DOHH2 (cell line): ENCODE results near the gene SMIM36.

Experiments
- H3F3A ChIP-seq: fragments of 200-600 bp; sonication (generic), shearing (Covaris generic); 2 replicates; pipeline ENCODE4 v1.6.0; 2016; ENCODE audit warnings: antibody characterized with exemption, mild to moderate bottlenecking; ENCODE audit not compliant: control insufficient read depth, insufficient read depth
- H3K27ac ChIP-seq: fragments of 200-600 bp; sonication (generic); 2 replicates; pipeline ENCODE4 v1.5.1; 2014; ENCODE audit warnings: low read depth, mild to moderate bottlenecking, low read length, moderate library complexity
- H3K27me3 ChIP-seq: fragments of 200-600 bp; sonication (generic); 2 replicates; pipeline ENCODE4 v1.6.1; 2014; ENCODE audit warnings: mild to moderate bottlenecking, low read length, mixed read lengths; ENCODE audit not compliant: control insufficient read depth
- H3K36me3 ChIP-seq: fragments of 200-600 bp; sonication (generic); 2 replicates; pipeline ENCODE4 v1.6.1; 2014; ENCODE audit warnings: mild to moderate bottlenecking, low read length, moderate library complexity, mixed read lengths; ENCODE audit not compliant: control insufficient read depth
- H3K4me1 ChIP-seq: fragments of 200-600 bp; sonication (generic); 2 replicates; pipeline ENCODE4 v1.6.1; 2014; ENCODE audit warnings: mild to moderate bottlenecking, low read length, mixed read lengths; ENCODE audit not compliant: control insufficient read depth
- H3K4me2 ChIP-seq: fragments of 200-600 bp; sonication (generic); 2 replicates; pipeline ENCODE4 v1.6.0; 2014; ENCODE audit warnings: mild to moderate bottlenecking, low read length, moderate library complexity
- H3K4me3 ChIP-seq: fragments of 200-600 bp; sonication (generic); 2 replicates; pipeline ENCODE4 v1.5.1; 2014; ENCODE audit warnings: mild to moderate bottlenecking, low read length, mixed read lengths
- H3K79me2 ChIP-seq: fragments of 200-600 bp; sonication (generic); 2 replicates; pipeline ENCODE4 v1.6.1; 2014; ENCODE audit warnings: mild to moderate bottlenecking, low read length, mixed read lengths; ENCODE audit not compliant: control insufficient read depth
- H3K9me2 ChIP-seq: fragments of 200-600 bp; sonication (generic); replicated peaks from 2 replicates; pipeline ENCODE4 v1.6.1; 2014; ENCODE audit warnings: mild to moderate bottlenecking, low read length, mixed read lengths; ENCODE audit not compliant: control insufficient read depth
- H3K9me3 ChIP-seq: fragments of 200-600 bp; sonication (generic); 2 replicates; pipeline ENCODE4 v1.6.1; 2014; ENCODE audit warnings: antibody characterized with exemption, low read length, mixed read lengths; ENCODE audit not compliant: control insufficient read depth, insufficient read depth
- H4K20me1 ChIP-seq: fragments of 200-600 bp; sonication (generic); 2 replicates; pipeline ENCODE4 v1.6.0; 2014; ENCODE audit warnings: low read depth, mild to moderate bottlenecking, antibody characterized with exemption, low read length, moderate library complexity; ENCODE audit not compliant: control insufficient read depth, insufficient read depth
- CTCF ChIP-seq: fragments of 200-600 bp; sonication (generic); IDR thresholded peaks from one replicate; pipeline ENCODE4 v1.5.1; 2014; ENCODE audit warnings: antibody characterized with exemption, mild to moderate bottlenecking, low read depth, low read length; ENCODE audit not compliant: poor library complexity, severe bottlenecking
- EZH2phosphoT487 ChIP-seq: fragments of 200-600 bp; sonication (generic); IDR thresholded peaks from 2 replicates; pipeline ENCODE4 v1.6.1; 2017; ENCODE audit warnings: borderline replicate concordance, mild to moderate bottlenecking, antibody characterized with exemption, low read length, moderate library complexity, mixed read lengths

SMIM36 gene

GRCh38 chr17:55442953-55443683, 68.1 kb downstream of the SMIM36 start:
- no peak overlapping the region for H3K27ac ChIP-seq
- no peaks in the 10 kb centered on the region for H4K20me1 ChIP-seq
- H3K4me1 ChIP-seq = peaks cover 25% of the 10 kb centered on the region
- no peak overlapping the region for H3K4me2 ChIP-seq
- H3K36me3 ChIP-seq = no peaks in the 10 kb centered on the region
- no peaks in the 10 kb centered on the region; the same call in 1 of the 2 replicates for H3F3A ChIP-seq
- H3K9me3 ChIP-seq = no peaks in the 10 kb centered on the region
- H3K27me3 ChIP-seq = no peaks in the 10 kb centered on the region
- H3K4me3 ChIP-seq = no peak overlapping the region
- H3K9me2 ChIP-seq = no peaks in the 10 kb centered on the region
- no peak for TF ChIP-seq EZH2phosphoT487
- no peaks in the 10 kb centered on the region for H3K79me2 ChIP-seq

DNA sequence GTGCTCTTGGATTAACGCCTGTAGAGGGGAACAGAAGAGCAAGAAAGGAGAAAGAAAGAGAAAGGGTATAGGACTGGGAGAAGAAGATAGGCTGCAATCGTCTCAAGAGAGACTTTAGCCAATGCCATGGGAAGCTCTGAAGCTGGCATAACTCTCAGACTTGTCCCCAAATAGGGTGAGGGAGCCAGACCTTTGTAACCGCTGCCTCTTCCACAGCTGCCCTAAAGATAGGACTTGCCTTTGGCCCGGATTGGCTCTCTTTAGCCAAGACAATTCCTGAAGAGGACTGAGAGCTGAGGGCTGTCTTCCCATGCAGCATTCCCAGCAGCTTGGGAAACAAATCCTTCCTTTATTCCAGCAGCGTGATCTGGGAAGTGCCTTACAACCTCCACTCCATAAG, 68.8 kb downstream of the SMIM36 start:
- no peaks in the 10 kb centered on the region for H3K9me3 ChIP-seq
- H3K9me2 ChIP-seq = no peaks in the 10 kb centered on the region
- no peaks in the 10 kb centered on the region for H3K36me3 ChIP-seq
- no peak overlapping the region for H3K27ac ChIP-seq
- H3K79me2 ChIP-seq = no peaks in the 10 kb centered on the region
- H3F3A ChIP-seq = peaks cover 4% of the 10 kb centered on the region
- peaks cover 32% of the 10 kb centered on the region for H3K4me1 ChIP-seq
- H3K4me2 ChIP-seq = no peak overlapping the region
- no peaks in the 10 kb centered on the region for H3K27me3 ChIP-seq
- TF ChIP-seq CTCF (no peak), EZH2phosphoT487 (no peak)
- H4K20me1 ChIP-seq = no peaks in the 10 kb centered on the region
- H3K4me3 ChIP-seq = no peak overlapping the region

- Histone ChIP-seq H4K20me1 (no peaks in the 10 kb centered on the region), H3K9me3 (no peaks in the 10 kb centered on the region), H3K27ac (no peak overlapping the region), H3K36me3 (no peaks in the 10 kb centered on the region), H3K4me3 (no peak overlapping the region), H3K9me2 (no peaks in the 10 kb centered on the region), H3K4me2 (no peak overlapping the region), H3F3A (peaks cover 12% of the 10 kb centered on the region), H3K27me3 (no peaks in the 10 kb centered on the region), H3K79me2 (no peaks in the 10 kb centered on the region), H3K4me1 (peaks cover 40% of the 10 kb centered on the region)
- TF ChIP-seq CTCF (no peak), EZH2phosphoT487 (no peak)
Observed at GRCh38 chr17:55441544-55441943, 69.7 kb downstream of the SMIM36 start.

- Histone ChIP-seq H3K4me1 (peaks cover 50% of the 10 kb centered on the region), H4K20me1 (no peaks in the 10 kb centered on the region), H3K4me3 (no peak overlapping the region), H3K36me3 (no peaks in the 10 kb centered on the region), H3K27ac (no peak overlapping the region), H3F3A (peaks cover 16% of the 10 kb centered on the region), H3K9me3 (no peaks in the 10 kb centered on the region), H3K27me3 (no peaks in the 10 kb centered on the region), H3K79me2 (no peaks in the 10 kb centered on the region), H3K4me2 (no peak overlapping the region), H3K9me2 (no peaks in the 10 kb centered on the region)
- TF ChIP-seq CTCF (no peak), EZH2phosphoT487 (no peak)
Observed at GRCh38 chr17:55440391-55440790, 70.9 kb downstream of the SMIM36 start.
